Measurements from ENCODE around the gene EGFL6.

Gene EGFL6, protein sequence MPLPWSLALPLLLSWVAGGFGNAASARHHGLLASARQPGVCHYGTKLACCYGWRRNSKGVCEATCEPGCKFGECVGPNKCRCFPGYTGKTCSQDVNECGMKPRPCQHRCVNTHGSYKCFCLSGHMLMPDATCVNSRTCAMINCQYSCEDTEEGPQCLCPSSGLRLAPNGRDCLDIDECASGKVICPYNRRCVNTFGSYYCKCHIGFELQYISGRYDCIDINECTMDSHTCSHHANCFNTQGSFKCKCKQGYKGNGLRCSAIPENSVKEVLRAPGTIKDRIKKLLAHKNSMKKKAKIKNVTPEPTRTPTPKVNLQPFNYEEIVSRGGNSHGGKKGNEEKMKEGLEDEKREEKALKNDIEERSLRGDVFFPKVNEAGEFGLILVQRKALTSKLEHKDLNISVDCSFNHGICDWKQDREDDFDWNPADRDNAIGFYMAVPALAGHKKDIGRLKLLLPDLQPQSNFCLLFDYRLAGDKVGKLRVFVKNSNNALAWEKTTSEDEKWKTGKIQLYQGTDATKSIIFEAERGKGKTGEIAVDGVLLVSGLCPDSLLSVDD

DNA sequence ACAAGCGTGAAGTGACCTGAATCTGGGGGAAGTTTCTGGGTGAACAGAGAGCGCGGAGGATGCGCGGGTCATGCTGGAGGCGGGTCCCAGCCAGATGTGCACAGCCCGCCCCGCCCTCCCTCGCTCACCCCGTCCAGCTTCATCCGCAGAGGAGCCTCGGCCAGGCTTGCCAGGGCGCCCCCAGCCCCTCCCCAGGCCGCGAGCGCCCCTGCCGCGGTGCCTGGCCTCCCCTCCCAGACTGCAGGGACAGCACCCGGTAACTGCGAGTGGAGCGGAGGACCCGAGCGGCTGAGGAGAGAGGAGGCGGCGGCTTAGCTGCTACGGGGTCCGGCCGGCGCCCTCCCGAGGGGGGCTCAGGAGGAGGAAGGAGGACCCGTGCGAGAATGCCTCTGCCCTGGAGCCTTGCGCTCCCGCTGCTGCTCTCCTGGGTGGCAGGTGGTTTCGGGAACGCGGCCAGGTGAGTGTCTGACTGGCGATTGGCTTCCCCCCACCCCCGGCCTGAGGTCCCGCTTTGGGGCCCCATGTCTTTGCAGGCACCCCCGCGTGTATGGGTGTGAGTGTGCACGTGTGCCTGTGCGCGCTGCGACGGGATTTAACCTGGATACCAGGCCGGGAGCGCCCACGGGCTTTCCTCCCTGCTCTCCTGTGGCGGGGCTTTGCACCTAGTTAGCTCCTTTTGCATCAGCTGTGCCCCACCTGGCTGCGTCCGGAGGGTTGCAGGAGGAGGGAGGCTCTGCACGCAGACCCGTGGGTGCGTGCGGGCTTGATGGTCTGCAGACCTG is at the start of gene EGFL6:
TSS of gene EGFL6 (plus strand) at position 123 of the 782 bp plus-strand sequence. CDS start at position 384, 261 bp downstream.
- no peak for DNase-seq

GRCh38 chrX:13520351-13520750 is 49.0 kb upstream of the EGFL6 start:
- DNase-seq: no peak

DNA sequence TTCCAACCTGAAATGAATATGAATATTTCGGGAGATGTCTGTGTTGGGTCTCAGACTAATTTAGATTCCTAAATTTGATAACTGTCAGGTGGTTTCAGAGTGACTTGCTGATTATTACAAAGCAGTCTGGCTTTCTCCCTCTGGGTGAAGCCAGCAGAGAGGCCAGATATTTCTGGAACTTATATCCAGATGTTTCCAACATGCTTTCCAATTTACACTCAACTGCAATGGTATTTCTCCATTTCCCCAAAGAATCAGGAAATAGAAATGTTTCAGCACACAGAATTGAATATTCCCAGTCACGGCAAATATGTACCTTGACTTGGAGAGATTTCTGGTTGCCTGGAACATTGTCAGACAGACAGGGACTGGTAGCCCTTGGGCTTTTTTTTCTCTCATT is 48.5 kb upstream of the EGFL6 start:
- no peak for DNase-seq

- DNase-seq: no peak
Measured at GRCh38 chrX:13522811-13523210, 46.6 kb upstream of the EGFL6 start.

DNA sequence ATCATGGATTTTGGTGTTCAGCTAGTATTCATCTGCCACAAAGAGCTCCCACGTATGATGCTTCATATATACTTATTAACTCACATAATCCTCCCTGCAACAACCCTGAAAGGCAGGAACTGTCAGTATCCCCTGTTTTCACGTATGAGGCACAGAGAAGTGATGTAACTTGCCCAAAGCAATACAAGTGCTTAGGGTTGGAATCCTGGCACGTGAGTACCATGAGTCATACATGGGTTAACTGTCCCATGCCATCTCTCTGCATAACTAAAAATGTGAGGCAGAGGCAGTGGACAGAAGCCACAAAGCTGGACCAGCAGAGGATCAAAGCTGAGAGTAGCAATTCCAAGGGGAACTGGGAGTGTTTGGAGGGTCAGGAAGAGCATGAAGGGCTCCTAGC is 35.7 kb upstream of the EGFL6 start:
- DNase-seq: no peak

DNA sequence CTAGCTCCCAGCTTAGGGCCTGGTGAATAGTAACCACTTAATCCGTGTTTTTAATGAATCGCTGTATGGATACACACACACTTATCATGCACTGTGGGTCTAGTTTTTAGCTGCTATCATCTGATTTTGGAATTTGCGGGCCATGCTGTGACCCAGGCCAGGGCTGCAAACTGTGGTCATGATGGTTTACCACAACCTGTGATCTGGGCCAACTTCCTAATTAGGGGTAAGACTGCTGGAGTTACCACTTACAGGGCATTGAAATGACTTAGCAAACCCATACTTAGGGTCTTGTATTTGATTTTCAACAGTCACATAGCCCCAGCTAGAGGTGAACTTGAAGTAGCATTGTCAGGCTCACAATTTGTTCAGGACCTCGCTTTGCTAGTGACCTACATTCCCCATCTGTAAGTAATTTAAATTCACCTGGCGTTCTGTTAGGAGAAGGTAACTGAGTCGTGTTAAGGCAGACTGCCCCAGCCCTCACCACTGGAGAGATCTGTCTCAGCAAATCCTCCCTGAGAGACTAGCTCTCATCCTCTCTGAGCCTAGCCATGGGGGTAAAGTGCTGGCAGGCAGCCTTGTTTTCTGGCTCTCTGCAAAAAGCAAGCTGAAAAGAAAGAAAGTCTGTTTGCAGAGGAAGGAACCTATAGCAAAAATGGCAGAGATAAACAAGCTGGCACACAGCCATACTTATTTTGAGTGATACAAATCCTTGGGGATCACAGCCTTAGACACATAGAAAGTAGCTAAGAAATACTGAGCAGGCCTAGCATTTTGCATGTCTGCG is 33.8 kb upstream of the EGFL6 start:
- DNase-seq: no peak

- no peak for DNase-seq
Measured at GRCh38 chrX:13536551-13536950, 32.9 kb upstream of the EGFL6 start.

- DNase-seq: no peak
Measured at GRCh38 chrX:13538414-13538813, 31.0 kb upstream of the EGFL6 start.

DNA sequence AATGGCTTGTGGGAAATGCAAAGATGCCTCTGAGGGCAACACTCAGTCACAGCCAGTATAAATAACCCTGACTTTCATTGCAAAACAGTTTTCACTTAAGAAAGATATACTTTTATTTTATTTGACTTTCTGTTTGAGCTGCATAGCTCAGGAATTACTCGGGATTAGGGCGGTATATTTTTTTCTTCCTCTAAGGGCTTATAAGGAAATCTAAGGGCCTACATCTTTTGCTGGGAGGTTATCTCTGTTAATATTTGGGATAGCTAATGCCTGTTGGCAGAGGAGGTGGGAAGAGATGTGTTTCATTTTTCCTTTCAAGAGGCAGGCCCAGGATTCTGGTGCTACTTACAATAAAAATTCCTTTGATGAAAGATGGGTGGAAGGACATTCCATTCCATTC is 28.8 kb upstream of the EGFL6 start:
- no peak for DNase-seq

- DNase-seq: no peak
Measured at GRCh38 chrX:13545726-13546125, 23.7 kb upstream of the EGFL6 start.

DNA sequence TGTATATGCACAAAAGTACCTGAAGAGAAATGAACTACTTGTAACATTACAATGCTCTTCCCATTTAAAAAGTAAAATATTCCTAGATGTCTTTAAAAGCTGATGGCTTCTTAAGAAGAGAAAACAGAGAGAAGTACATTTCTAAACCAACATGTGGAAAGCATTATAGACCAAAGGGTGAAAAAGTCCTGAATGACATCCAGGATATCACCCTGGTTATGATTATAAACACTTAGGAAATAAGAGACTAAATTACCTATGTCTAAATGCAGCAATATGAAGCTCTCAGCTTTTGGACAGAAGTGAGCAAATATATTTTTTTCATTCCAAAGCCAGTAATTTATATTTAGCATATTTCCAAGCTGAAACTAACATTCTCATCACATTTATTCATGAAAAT is 21.7 kb upstream of the EGFL6 start:
- DNase-seq: no peak

GRCh38 chrX:13550346-13550745 is 19.1 kb upstream of the EGFL6 start:
- no peak for DNase-seq

- DNase-seq: no peak
Measured at GRCh38 chrX:13551610-13552009, 17.8 kb upstream of the EGFL6 start.

DNA sequence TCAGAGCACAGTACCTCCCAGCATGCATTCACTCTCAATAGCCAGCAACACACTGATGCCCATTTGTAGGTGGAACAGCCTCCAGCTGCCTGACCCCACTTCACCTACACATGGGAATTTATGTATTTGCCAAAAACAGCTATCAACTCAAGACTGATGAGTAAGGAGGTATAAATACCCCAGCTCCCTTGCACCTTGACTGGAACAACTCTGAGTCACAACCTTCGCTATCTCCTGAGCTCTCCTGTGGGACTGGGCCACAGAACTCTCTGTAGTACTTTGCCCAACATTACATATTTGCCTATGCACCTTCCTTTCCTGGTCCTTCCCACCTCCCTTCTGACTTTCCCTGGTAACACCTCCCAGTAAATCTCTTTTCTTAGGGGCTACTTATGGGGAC is 16.5 kb upstream of the EGFL6 start:
- DNase-seq: no peak

GRCh38 chrX:13565511-13565910 is 3.9 kb upstream of the EGFL6 start:
- no peak for DNase-seq

DNA sequence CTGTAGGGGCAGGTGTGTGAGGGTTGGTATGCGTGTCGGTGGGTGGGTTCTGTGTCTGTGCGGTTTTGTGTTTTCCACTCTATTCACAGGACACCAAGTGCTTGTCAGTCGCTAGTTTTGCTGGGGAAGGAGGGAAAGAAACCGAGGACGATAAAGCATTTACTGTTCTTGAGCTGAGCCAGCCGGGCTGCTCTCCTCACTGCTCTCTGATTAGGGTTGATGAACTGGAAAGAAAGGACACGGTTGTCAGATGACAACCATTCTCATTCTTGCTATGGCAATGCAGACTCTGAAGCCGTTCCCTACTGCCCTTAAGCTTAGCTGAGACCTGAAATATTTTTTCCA is 832 bp downstream of the EGFL6 start:
- no peak for DNase-seq

DNA sequence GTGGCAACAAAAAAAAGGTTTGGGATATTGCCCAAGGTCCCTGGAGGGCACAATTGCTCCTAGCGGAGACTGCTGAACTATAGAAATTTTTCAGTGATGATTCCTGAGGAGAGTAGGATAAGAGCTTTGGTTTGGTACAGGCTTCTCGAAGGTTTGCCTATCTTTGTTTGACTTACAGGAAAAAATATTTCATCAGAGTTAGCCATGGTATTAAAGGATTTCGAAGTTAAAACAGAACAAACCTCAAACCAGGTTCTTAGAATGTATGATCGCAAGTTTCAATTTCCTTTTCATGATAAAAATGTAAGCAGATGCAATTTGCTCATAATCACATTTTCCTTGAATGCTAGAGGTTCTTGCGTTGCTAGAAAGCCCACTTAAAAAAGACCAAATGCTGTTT is 1.7 kb downstream of the EGFL6 start:
- no peak for DNase-seq

GRCh38 chrX:13574600-13574999 is 5.2 kb downstream of the EGFL6 start:
- DNase-seq: no peak

GRCh38 chrX:13579661-13580060 is 10.3 kb downstream of the EGFL6 start:
- no peak for DNase-seq

DNA sequence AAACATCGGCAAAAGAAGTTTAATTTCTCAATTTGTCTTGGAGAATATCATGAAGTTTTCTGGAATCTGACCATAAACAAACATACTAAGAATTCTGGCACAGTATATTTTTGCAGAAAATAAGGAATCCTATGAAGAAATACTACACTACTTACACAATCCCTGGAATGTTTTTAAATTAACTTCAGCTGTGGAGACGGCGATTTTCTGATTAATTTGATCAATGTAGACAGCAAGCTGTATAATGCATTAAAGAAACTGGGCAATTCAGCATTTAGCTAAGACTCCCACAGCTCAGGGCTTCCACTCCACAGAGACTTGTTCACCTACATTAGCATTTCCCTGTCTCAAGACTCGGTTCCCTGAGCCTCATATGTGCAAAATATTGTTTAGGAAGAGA is 12.2 kb downstream of the EGFL6 start:
- DNase-seq: no peak

DNA sequence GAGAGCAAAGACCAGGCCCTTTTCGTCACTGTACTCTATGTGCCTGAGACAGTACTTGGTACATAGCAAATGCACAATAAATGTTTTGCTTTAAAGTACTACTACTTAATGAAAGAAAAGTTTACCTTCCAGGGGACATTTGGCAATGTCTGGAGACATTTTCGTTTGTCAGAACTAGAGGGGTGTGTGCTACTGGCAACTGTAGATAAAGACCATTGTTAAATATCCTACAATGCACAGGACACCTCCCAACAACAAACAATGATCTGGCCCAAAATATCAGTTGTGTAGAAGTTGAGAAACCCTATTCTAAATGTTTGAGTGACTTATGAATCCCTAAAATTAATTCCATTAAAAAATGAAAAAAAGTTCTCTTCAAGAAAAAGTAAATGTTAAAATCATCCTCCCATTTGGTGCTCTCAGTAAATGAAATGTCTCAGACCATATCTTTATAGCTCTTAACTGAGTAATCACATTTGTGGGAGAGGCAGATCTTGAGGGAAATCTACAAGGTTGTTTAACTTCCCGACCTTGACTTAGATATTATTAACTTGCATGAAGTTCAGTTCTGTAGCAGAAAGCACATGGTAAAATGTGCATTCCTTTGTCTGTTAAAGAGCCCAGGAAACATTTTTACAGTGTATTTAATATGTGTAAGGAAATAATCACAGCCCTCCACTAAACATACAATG is 18.5 kb downstream of the EGFL6 start:
- no peak for DNase-seq

DNA sequence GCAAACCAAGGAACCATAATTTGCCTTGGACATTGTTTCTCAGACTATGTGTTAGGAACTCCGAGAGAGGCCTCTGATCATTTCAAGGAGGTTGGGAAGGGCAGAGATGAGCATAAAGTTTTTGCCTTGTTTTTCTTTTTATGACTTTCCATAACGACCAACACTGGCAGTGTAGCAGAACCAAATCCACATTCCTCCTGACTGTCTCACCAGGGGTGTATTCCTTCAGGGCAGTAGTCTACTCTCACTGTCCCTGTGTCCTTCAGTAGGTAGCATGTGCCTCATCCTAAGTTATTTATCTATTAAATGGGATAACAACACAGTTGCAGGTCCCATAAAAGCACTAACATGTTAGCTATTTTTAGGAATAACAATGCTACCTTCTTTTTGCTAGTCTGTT is 20.8 kb downstream of the EGFL6 start:
- no peak for DNase-seq

GRCh38 chrX:13590914-13591313 is 21.5 kb downstream of the EGFL6 start:
- DNase-seq: no peak
